ELF-1 (cell line): ENCODE measurements around the gene A3GALT2.

Experiments
- DNase-seq: peaks from one replicate; pipeline ENCODE4 v3.0.0-alpha.2; 2016; ENCODE audit warnings: low read depth, low spot score

Gene A3GALT2

DNA sequence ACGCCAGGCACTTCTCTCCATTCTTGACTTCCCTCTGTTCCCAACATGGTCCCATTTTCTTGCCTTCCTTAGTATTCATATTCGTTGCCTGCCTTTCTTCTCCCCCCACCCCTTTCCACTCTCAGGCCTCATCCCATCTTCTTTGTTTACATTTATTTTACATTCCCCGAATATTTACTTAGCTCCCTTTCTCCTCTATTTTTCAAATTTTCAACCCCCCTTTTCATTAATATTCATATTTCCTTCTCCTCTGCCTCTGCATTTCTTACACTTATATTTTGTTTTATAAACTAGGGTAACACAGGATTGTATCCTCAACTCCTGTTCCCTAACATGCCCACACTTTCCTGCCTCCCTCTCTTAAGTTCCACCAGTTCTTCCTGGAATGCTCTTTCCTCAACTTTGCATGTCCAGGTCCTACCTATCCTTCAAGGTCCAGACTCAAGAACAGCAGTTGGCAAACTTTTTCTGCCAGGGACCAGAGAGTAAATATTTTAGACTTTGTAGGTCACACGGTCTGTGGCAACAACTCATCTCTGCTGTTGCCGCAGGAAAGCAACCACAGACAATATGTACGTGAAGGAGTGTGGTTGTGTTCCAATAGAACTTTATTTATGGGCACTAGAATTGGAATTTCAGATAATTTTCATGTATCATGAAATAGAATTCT lies 29.8 kb upstream of the A3GALT2 start:
- DNase-seq, result no peak

DNA sequence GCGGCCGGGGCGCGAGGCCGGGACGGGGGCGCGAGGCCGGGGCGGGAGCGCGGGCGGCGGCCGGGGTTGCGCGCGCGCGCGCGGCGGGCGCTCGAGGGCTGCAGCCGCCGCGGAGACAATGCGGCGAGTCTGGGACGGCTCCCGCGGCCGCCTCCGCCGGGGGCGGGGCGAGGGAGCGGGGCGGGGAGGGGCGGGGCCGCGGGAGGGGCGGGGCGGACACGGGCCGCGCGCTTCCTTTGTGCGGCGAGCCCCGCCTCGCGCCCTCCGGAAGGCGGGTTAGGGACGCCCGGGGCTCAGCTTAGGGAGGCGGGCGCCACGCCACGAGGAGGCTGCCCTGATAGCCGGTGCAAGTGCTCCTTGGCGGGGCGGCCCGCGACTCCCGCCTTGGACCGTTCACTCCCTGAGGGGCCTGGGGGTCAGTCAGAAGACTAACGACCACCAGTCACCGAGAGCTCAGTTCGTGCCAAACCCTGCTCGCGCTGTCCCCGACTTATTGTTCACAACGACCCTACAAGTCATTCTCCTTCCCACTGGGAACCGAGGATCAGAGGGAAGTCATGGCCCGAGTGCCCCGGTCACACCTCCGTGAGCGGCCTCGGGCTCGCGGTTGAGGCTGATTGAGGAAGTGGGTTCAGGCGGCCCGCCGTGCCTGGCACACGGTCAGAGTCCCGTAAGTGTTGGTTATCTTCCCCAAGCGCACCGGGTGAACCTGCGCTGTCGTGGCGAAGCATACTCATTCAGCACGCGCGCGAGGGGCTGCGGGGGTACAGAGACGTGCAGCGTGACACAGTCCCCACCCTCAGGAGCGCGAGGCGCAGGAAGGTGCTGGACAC lies 29.1 kb upstream of the A3GALT2 start:
- peak; percentile 80 for DNase-seq

DNA sequence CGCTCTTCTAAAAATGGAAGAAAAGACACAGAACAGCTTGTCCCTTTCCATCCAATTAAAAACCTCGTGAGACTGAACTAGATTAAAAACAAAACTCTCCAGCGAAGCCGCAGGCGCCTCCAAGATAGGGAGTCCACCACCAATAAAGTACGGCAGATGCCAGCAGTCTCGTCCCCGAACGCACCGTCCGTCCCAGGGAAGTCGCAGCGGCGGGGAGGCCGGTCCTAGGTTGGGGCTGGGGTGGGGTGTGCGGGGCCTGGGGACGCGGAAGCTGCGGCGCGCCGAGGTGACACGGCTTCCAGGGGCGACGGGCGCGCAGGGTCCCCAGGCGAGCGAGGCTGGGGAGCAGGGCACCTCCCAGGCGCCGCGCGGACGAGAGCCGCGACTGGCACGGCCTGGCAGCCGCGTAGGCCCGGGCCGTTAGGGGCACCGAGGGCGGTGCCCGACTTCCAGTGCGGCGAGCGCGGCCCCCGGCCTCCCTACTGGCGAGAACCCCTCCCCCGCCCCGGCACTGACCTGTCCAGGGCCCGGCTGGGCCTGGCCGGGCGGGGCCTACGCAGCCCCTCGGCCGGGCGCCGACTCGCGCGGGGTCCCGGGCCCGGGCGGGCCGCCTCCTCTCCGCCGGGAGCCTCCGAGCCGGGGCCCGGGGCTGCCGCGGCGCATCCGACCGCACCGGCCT lies 28.3 kb upstream of the A3GALT2 start:
- no peak for DNase-seq

DNA sequence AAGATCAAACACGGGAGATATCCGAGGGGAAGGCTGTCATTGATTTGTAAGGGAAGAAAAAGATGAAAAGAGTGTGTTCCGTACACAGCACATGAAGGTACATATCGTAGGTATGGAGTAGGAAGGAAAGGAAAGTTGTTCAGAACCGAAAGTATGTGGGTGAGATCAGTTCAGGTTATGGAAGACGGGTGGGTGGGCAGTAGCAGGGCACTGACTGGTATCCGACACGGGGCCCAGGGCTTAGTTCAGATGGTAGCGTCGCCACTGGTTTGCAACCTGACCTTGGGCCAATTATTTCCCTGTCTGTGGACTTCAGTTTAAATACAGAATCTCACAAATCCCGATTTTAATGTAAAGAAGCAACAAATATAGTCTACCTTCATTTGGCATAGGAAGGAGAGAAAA lies 27.8 kb upstream of the A3GALT2 start:
- no peak for DNase-seq

- DNase-seq, result no peak
Observed at GRCh38 chr1:33348194-33348593, 27.3 kb upstream of the A3GALT2 start.

DNA sequence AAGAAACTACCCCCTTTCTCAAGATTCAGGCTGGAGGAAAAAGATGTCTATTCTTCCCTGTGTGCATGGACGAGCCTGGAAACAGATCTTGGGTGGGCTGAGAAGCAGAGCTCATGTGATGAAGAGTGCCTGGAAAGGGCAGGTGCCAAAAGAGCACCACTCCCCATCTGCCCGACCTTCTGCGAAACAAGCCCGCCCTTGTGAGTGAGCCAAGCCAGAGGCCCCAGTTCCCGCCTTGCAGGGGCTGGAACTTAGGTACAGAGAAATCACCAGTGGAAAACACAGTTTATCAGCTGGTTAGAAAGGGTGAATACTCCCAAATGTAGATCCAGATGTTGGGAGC lies 26.7 kb upstream of the A3GALT2 start:
- DNase-seq, result no peak

DNA sequence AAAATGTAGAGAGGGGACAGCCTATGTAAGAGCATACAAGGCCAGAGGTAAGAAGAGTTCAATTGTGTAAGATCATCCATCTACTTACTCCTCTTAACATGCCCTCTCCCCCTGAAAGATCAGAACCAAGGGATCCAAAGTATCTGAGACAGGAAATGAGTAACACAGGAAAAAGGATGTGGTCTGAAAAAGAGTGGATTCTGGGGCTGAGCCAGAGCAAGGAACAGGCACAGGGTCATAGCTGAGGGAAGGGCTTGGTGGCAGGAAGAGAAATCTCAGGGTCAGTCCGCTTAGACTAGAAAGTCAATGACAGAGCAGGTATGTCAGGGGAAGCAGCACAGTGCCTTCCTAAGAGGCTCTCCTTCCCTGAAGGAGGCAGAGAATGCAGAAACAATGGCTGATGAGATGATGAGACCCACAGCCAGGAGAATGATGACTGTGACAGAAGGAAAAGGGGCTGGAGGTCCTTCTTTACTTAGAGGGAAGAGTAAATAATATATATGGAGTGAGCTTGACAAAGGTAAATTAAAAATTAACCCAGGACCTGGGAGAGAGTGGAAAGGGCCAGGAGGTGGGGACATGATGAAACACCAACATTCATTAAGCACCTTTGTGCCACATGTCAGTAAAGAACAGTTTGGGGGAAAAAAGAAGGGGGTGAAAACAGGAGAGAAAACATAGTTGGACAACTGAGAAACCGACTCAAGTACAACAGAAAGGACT lies 26.2 kb upstream of the A3GALT2 start:
- no peak for DNase-seq

GRCh38 chr1:33346533-33346926 lies 25.6 kb upstream of the A3GALT2 start:
- DNase-seq, result no peak

DNA sequence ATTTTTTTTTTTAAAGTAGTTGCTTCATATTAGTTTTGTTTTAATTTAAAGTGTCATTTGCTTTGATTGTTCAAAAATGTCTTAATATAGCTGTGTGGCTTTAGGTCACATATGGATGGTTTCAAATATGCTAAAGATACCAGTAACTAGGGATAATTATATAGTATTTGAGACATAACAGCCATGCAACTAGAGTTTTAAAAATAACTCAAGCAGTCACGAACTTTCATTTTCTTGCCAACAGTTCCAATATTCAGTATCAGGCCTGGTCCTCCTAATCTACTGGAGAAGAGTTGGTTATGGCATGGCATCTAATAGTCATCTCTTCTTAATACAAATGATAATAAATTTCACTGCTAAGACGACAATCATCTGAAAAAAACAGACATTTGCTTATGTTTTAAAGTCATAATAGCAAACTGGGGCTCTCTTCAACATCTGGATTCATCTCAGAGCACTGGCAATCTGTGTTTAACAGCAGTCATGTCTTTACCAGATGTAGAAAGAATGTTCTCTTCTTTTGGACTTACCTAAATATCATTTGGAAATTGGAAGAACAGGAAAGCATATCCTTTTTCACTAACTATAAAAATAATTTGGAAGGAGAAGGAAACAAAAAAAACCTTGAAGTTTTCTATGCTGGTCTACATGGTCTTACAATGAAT lies 24.1 kb upstream of the A3GALT2 start:
- no peak for DNase-seq

DNA sequence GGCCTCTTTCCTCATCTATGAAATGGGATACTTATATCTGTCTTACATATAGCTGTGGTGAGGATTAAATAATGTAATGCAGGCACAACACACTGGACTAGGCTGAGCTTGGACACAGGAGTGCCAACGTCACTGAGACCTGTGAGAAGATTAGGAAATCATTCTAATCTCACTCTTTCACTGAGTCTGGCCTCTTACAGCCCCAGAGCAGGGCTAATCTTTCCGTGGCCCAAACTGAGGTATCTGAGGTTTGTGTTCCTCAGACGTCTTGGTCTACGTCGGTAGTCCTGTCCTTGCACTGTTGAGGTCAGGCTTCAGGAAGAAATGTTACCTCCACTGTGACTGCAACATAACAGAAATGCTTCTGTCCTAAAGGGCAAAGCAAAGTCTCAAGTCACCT lies 22.6 kb upstream of the A3GALT2 start:
- no peak for DNase-seq

DNA sequence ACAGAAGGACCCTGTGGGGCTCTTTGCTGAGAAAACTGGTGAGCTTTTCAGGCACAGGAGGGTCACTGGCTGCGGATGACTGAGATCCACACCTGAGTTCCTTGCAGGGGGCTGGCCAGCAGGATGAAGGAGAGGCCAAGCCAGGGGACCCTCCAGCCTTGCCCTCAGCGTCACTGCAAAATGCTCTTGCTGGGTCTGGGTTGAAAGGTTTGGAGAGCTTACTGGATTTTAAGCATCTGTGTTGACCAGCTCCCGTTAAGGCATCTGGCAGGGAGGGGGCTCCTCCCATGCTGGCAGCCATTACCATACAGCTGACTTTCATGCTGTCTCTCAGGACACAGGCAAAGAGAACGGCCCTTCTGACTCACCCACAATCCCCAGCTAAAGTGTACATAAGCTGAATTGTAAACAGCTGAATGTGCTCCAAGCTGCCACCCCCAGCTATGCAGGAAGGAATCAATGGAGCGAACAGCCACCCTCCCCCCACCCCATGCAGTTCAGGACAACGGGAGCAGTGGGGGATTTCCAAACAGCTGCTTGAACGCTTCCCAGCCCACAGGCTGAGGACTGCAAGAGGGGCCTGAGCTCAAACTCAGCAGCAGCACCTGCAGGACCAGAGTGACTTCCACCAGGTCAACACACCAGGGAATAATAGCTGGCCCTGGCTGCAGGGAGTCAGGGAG lies 21.3 kb upstream of the A3GALT2 start:
- peak; percentile 87 for DNase-seq

- DNase-seq, result no peak
Observed at GRCh38 chr1:33341190-33341589, 20.3 kb upstream of the A3GALT2 start.

GRCh38 chr1:33339413-33339812 lies 18.5 kb upstream of the A3GALT2 start:
- no peak for DNase-seq

DNA sequence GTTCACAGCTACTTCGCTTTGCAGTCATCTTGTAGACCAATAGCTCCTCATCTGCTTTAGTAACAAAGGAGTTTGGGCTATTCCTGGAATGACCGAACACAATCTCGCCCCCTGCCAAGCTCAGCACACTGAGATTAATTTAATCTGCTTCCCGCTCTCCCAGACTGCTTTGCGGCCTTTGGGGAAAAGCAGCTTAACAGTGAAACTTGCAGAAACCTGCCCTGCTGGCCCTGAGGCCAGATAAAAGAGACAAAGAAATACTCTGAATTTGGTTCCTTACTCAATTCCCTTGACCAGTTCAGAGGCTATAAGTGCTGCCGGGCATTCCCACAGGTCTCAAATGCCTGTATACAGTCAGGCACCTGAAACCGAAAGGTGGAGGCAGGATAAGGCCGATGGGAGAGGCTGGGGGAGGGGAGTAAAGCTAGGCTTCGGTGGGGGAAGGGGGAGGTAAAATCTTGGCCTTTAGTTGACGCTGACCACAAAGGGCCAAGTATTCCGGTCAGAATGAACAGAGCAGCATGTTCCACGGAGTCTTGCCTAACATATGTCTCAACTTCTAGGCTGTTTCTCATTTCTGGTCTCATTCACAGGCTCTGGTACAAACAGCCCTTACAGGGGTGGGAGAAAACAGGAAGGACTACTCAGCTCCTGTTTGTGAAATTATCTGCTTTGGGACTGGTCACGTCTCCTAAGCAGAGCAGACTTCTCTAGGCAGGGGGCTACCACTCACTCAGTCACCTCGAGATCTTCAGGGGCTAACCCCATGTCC lies 17.7 kb upstream of the A3GALT2 start:
- DNase-seq, result peak; percentile 86

- DNase-seq, result no peak
Observed at GRCh38 chr1:33338048-33338439, 17.1 kb upstream of the A3GALT2 start.

DNA sequence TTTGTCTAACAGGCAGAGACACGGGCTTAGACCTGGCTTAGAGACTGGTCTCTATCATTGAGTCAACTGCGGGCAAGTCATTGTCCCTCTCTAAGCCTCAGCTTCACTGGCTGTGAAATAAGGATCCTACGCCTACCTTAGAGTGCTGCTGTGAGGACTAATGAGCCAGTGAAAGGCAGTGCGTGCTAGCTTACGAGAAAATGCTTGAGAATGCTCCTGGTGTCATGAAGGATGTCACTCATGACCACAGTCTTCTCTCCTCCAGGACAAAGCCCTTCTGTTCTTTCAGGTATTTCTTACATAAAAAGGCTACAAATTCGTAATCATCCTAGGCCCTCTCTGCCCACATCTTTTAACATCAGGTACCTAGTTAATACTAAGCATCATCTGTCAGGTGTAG lies 16.5 kb upstream of the A3GALT2 start:
- DNase-seq, result no peak

DNA sequence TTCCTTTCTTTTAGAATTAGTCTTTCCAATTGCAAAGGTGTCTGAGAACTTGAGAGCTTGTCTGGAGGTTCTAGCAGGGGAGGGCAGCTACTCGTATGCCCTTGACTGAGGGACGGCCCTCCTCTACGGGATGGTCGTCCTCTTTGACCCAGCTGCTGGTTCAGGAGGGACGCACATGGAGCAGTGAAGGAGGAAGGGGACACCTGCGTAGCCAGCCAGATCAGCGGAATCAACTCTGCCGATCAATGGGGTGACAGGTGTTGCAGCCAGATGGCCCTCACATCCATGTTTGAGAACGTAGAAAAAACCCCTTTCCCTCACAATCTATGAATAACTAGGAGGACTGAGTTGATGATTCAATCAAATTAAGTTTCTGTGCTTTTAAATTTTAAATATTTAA lies 15.7 kb upstream of the A3GALT2 start:
- no peak for DNase-seq

DNA sequence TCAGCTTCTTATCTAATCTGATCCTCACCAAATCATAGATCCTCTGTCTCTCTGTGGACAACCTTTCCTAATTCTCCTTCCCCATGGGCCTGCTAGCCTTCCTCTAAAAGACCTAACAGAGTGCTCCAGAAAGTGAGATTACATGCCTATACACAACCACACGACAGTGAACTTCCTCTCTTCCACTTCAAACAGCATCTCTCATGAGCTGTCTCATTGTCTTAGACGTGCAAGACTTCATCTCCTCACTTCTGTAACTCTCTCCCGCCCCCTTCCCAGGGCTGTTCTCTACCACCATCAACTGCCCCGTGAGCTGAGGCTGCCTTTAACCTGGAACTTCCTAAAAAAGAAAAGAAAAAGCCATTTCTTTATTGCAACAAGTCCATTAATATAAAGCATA lies 14.1 kb upstream of the A3GALT2 start:
- no peak for DNase-seq

GRCh38 chr1:33334081-33334552 lies 13.2 kb upstream of the A3GALT2 start:
- DNase-seq, result no peak

- no peak for DNase-seq
Observed at GRCh38 chr1:33332881-33333280, 12.0 kb upstream of the A3GALT2 start.
